Measurements from ENCODE around the gene FRA10AC1. TPM values are rescaled to one million over a fixed set of nuclear protein-coding genes. Genes with fewer than 3 reads are reported as not detected.
A peak's percentile ranks its signal among the peaks of the same experiment; 100 is the strongest.

Gene FRA10AC1
- total RNA-seq, 1 experiment from 2014 or later = 21.6 TPM

- H3K27me3 ChIP-seq (replicated peaks; ENCODE audit: insufficient read depth, low read depth, low read length, poor library complexity) = no peaks in the 10 kb centered on the region
- no peaks in the 10 kb centered on the region for H3K4me1 ChIP-seq (ENCODE audit: insufficient read depth, low read length, poor library complexity, severe bottlenecking)
- no peak for TF ChIP-seq EZH2 (IDR thresholded peaks at IDR 0.05; ENCODE audit: borderline replicate concordance, low read depth, low read length, poor library complexity, severe bottlenecking)
- TF ChIP-seq CTCF (conservative IDR thresholded peaks at IDR 0.05; ENCODE audit: low read depth, low read length) = no peak
- intact Hi-C loops (cut with micrococcal nuclease; ENCODE audit: unreplicated experiment) = loop anchor here (5.0 kb wide), 1 partner anchor 68 kb away; no protein-coding TSS in a partner anchor
- DNase-seq (ENCODE audit: low spot score) = no peak
- H3K36me3 ChIP-seq (ENCODE audit: insufficient read depth, low read length, poor library complexity, severe bottlenecking) = no peaks in the 10 kb centered on the region
- H3K27ac ChIP-seq (ENCODE audit: low read depth, low read length, poor library complexity, severe bottlenecking) = no peak overlapping the region
- CTCF ChIA-PET = no interaction called here
- H3K9me3 ChIP-seq (ENCODE audit: low read depth, low read length, poor library complexity, severe bottlenecking) = no peaks in the 10 kb centered on the region
- no TSS peak for BruUV-seq (replicated peaks)
- H3K4me3 ChIP-seq (ENCODE audit: low read depth, low read length, poor library complexity, severe bottlenecking) = no peak overlapping the region
- POLR2A ChIA-PET (ENCODE audit: low non-redundant PET) = no interaction called here
Measured at GRCh38 chr10:93749218-93749799, 46.9 kb upstream of the FRA10AC1 start.

GRCh38 chr10:93746844-93747284 is 44.5 kb upstream of the FRA10AC1 start:
- intact Hi-C loops (cut with micrococcal nuclease; ENCODE audit: unreplicated experiment) = loop anchor here (5.0 kb wide), 1 partner anchor 70 kb away; no protein-coding TSS in a partner anchor
- DNase-seq (ENCODE audit: low spot score) = no peak
- TF ChIP-seq CTCF (conservative IDR thresholded peaks at IDR 0.05; ENCODE audit: low read depth, low read length) (no peak), EZH2 (IDR thresholded peaks at IDR 0.05; ENCODE audit: borderline replicate concordance, low read depth, low read length, poor library complexity, severe bottlenecking) (no peak)
- Histone ChIP-seq H3K27me3 (replicated peaks; ENCODE audit: insufficient read depth, low read depth, low read length, poor library complexity) (peaks cover 5% of the 10 kb centered on the region), H3K27ac (ENCODE audit: low read depth, low read length, poor library complexity, severe bottlenecking) (no peak overlapping the region), H3K36me3 (ENCODE audit: insufficient read depth, low read length, poor library complexity, severe bottlenecking) (no peaks in the 10 kb centered on the region), H3K4me3 (ENCODE audit: low read depth, low read length, poor library complexity, severe bottlenecking) (no peak overlapping the region), H3K9me3 (ENCODE audit: low read depth, low read length, poor library complexity, severe bottlenecking) (no peaks in the 10 kb centered on the region), H3K4me1 (ENCODE audit: insufficient read depth, low read length, poor library complexity, severe bottlenecking) (no peaks in the 10 kb centered on the region)
- BruUV-seq (replicated peaks) = no TSS peak
- POLR2A ChIA-PET (ENCODE audit: low non-redundant PET) = no interaction called here
- CTCF ChIA-PET = interaction anchor here (0.6 kb wide), 1 partner anchor 69 kb away, joined by 3 read pairs; no protein-coding TSS in a partner anchor

GRCh38 chr10:93745408-93746065 is 43.1 kb upstream of the FRA10AC1 start:
- intact Hi-C loops (cut with micrococcal nuclease; ENCODE audit: unreplicated experiment) = loop anchor here (5.0 kb wide), 1 partner anchor 72 kb away; no protein-coding TSS in a partner anchor
- BruUV-seq (replicated peaks) = no TSS peak
- peak; percentile 37 for DNase-seq (ENCODE audit: low spot score)
- H3K4me3 ChIP-seq (ENCODE audit: low read depth, low read length, poor library complexity, severe bottlenecking) = no peak overlapping the region
- no peaks in the 10 kb centered on the region for H3K9me3 ChIP-seq (ENCODE audit: low read depth, low read length, poor library complexity, severe bottlenecking)
- no peaks in the 10 kb centered on the region for H3K36me3 ChIP-seq (ENCODE audit: insufficient read depth, low read length, poor library complexity, severe bottlenecking)
- no peaks in the 10 kb centered on the region for H3K4me1 ChIP-seq (ENCODE audit: insufficient read depth, low read length, poor library complexity, severe bottlenecking)
- peaks cover 9% of the 10 kb centered on the region for H3K27me3 ChIP-seq (replicated peaks; ENCODE audit: insufficient read depth, low read depth, low read length, poor library complexity)
- CTCF ChIA-PET = interaction anchor here (2.3 kb wide), 1 partner anchor 70 kb away, joined by 15 read pairs; no protein-coding TSS in a partner anchor
- POLR2A ChIA-PET (ENCODE audit: low non-redundant PET) = interaction anchor here (0.6 kb wide), 1 partner anchor 84 kb away, joined by 5 read pairs; no protein-coding TSS in a partner anchor
- H3K27ac ChIP-seq (ENCODE audit: low read depth, low read length, poor library complexity, severe bottlenecking) = no peak overlapping the region
- TF ChIP-seq EZH2 (IDR thresholded peaks at IDR 0.05; ENCODE audit: borderline replicate concordance, low read depth, low read length, poor library complexity, severe bottlenecking) (no peak), CTCF (conservative IDR thresholded peaks at IDR 0.05; ENCODE audit: low read depth, low read length) (peak; percentile 62)
